HG03565 (cell line): ENCODE results near the gene MAGI2.
"Not testable (repeated sequence)": the region's sequence is repeated elsewhere in the genome, so short reads cannot be mapped to it uniquely, and the experiment has no call there.

ENCODE experiments used
- ATAC-seq: cut with Tn5 transposase; IDR thresholded peaks from one replicate; pipeline ENCODE4 v1.9.1; 2021; ENCODE audit warnings: mild to moderate bottlenecking, moderate library complexity; ENCODE audit not compliant: unreplicated experiment

Gene MAGI2

GRCh38 chr7:79452032-79452494 is 1.4 kb downstream of the MAGI2 start:
- no peak for ATAC-seq

- ATAC-seq, result no peak
Measured at GRCh38 chr7:79451580-79451979, 1.9 kb downstream of the MAGI2 start.

- ATAC-seq, result not testable (repeated sequence)
Measured at GRCh38 chr7:79442766-79443165, 10.7 kb downstream of the MAGI2 start.

- ATAC-seq, result no peak
Measured at GRCh38 chr7:79436378-79436777, 17.1 kb downstream of the MAGI2 start.

- no peak for ATAC-seq
Measured at GRCh38 chr7:79434867-79435266, 18.6 kb downstream of the MAGI2 start.

- ATAC-seq, result no peak
Measured at GRCh38 chr7:79434098-79434497, 19.4 kb downstream of the MAGI2 start.

GRCh38 chr7:79430391-79430790 is 23.1 kb downstream of the MAGI2 start:
- ATAC-seq, result no peak

DNA sequence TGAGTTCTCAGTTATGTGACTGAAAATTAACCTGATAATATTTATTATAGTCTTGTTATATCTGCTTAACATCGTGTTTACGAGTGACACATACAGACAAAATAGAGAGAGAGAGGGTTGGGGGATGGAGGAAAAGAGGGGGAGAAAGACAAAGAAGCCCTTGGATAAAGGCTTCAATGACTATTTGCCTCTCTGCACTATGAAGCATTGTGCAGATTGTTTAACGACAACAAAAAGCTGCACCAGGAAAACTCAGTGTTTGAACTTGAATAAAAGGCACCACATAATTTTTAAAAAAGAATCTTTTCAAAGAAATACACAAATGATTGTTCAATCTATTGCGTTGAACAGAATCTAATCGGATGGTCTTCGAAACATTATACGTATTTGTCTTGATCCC is 27.8 kb downstream of the MAGI2 start:
- no peak for ATAC-seq

GRCh38 chr7:79421751-79422150 is 31.7 kb downstream of the MAGI2 start:
- ATAC-seq, result no peak

GRCh38 chr7:79420464-79420863 is 33.0 kb downstream of the MAGI2 start:
- no peak for ATAC-seq

GRCh38 chr7:79414910-79415309 is 38.6 kb downstream of the MAGI2 start:
- ATAC-seq, result no peak

GRCh38 chr7:79412915-79413314 is 40.6 kb downstream of the MAGI2 start:
- no peak for ATAC-seq

GRCh38 chr7:79412438-79412837 is 41.0 kb downstream of the MAGI2 start:
- ATAC-seq, result no peak

DNA sequence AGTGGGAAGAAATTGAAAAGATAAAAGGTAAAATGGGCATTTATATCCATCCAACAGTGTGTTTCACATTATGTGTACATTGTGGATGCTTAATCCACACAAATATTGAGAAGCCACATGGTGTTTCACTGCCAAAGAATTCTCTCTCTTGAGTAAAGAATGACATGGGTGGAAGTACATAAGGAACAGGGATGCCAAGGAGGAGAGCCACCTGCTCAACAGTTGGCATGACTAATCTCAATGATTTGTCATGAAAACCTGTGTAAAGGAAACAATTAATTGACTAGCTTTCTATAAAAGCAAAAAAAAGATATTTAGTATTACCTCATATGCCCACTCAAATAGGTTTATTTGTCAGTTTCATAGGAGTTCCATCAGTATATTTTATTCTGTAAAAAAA is 43.1 kb downstream of the MAGI2 start:
- ATAC-seq, result no peak

- no peak for ATAC-seq
Measured at GRCh38 chr7:79407351-79407750, 46.1 kb downstream of the MAGI2 start.

- no peak for ATAC-seq
Measured at GRCh38 chr7:79406371-79406770, 47.1 kb downstream of the MAGI2 start.

- no peak for ATAC-seq
Measured at GRCh38 chr7:79405368-79405767, 48.1 kb downstream of the MAGI2 start.

GRCh38 chr7:79403879-79404278 is 49.6 kb downstream of the MAGI2 start:
- no peak for ATAC-seq

DNA sequence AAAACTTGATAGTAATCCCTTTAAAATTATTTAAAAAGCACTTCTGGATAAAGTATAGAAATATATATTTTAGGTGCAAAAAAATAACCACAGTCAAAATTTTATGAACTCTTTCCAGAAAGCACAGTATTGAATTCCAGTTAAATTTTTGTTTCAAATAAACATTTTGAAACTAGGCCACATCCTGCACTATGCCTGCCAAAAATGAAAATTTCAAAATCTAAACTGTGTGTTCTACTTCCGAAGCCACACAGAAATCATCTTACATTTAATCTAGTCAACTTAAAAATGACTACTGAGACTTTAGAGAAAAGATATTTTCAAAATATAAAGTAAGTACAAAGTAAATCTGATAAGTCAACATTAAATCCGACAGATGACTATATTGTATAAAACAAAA is 50.0 kb downstream of the MAGI2 start:
- no peak for ATAC-seq

- ATAC-seq, result no peak
Measured at GRCh38 chr7:79401254-79401653, 52.2 kb downstream of the MAGI2 start.

GRCh38 chr7:79400222-79400621 is 53.2 kb downstream of the MAGI2 start:
- ATAC-seq, result no peak

GRCh38 chr7:79398138-79398749 is 55.2 kb downstream of the MAGI2 start:
- ATAC-seq, result no peak

DNA sequence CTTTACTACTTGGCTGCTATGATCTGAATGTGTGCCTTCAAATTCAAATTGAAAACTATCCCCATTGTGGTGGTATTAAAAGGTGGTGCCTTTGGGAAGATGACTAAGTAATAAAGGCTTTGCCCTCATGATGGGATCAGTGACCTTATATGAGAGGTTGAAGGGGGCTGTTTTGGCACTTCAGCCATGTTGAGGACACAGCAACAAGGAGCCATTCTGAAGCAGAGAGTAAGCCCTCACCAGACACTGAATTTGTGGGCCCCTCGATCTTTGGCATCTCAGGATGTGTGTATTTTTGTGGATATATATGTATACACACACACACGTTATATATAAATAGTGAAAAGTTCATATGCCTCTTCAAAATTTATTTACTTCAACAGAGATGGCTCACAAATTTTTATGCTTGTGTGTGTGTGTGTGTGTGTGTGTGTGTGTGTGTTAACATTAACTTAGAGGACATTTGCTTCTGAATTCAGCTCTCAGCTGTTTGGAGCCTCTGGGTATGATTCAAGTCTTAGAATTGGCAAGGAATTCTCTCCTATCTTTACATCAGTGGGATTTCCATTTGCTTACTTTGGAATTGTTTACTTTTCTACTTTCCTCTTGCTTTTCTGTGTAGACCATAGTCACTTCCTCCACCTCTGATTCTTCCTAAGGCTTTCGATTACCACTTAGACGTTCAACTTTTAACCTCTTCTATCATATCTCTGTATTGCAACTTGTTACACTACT is 66.6 kb downstream of the MAGI2 start:
- ATAC-seq, result no peak
